Mammary epithelial cell (primary cell): ENCODE data around the gene OR2T33.

Experiments
- CTCF ChIP-seq, 2 donors: IDR thresholded peaks in 1 of 2; conservative IDR thresholded peaks in 1 of 2; 2 replicates each; pipeline ENCODE4 v1.5.1; 2011 to 2012; ENCODE audit warnings: inconsistent platforms in 2 of 2, low read length in 2 of 2, mild to moderate bottlenecking in 2 of 2, control low read depth in 1 of 2, low read depth in 1 of 2; ENCODE audit not compliant: insufficient read depth in 1 of 2; ENCODE audit errors: extremely low read depth in 1 of 2
- EZH2 ChIP-seq: IDR thresholded peaks from 2 replicates; pipeline ENCODE4 v1.6.1; 2012; ENCODE audit warnings: low read length, inconsistent platforms, borderline replicate concordance

GRCh38 chr1:248268178-248268577, 9.6 kb downstream of the OR2T33 start:
- TF ChIP-seq CTCF (conservative IDR thresholded peaks at IDR 0.05 in 1 of 2, IDR thresholded peaks at IDR 0.05 in 1 of 2; ENCODE audit: extremely low read depth in 1 of 2, insufficient read depth in 1 of 2, low read depth in 1 of 2, low read length in 2 of 2) (no peak), EZH2 (no peak)
